ENCODE results near the gene EPS8.

GRCh38 chr12:15769586-15769985 lies 19.6 kb downstream of the EPS8 start:
- TF ChIP-seq POLR2A (IDR thresholded peaks at IDR 0.05), result no peak
- TF ChIP-seq, protein P1, sequence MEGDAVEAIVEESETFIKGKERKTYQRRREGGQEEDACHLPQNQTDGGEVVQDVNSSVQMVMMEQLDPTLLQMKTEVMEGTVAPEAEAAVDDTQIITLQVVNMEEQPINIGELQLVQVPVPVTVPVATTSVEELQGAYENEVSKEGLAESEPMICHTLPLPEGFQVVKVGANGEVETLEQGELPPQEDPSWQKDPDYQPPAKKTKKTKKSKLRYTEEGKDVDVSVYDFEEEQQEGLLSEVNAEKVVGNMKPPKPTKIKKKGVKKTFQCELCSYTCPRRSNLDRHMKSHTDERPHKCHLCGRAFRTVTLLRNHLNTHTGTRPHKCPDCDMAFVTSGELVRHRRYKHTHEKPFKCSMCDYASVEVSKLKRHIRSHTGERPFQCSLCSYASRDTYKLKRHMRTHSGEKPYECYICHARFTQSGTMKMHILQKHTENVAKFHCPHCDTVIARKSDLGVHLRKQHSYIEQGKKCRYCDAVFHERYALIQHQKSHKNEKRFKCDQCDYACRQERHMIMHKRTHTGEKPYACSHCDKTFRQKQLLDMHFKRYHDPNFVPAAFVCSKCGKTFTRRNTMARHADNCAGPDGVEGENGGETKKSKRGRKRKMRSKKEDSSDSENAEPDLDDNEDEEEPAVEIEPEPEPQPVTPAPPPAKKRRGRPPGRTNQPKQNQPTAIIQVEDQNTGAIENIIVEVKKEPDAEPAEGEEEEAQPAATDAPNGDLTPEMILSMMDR (IDR thresholded peaks at IDR 0.05), result no peak

All from adrenal gland (tissue), 5 donors.